ENCODE measurements around the gene AURKA.

Gene AURKA

GRCh38 chr20:56422076-56422823 lies 30.2 kb upstream of the AURKA start:
- TF ChIP-seq EGR1 (IDR thresholded peaks at IDR 0.05): no peak
- TF ChIP-seq RAD21 (IDR thresholded peaks at IDR 0.05; ENCODE audit: low read depth): no peak
- no peak for TF ChIP-seq ZBTB7A (IDR thresholded peaks at IDR 0.05; ENCODE audit: low read depth)
- TF ChIP-seq TAF1 (IDR thresholded peaks at IDR 0.05; ENCODE audit: low read depth): no peak
- no peak for TF ChIP-seq USF1 (IDR thresholded peaks at IDR 0.05)
- no peak for TF ChIP-seq EP300 (IDR thresholded peaks at IDR 0.05; ENCODE audit: borderline replicate concordance)
- TF ChIP-seq TCF12 (IDR thresholded peaks at IDR 0.05; ENCODE audit: low read depth): no peak
- no peak for TF ChIP-seq TEAD4 (IDR thresholded peaks at IDR 0.05)
- TF ChIP-seq MAX (IDR thresholded peaks at IDR 0.05): no peak
- no peak for TF ChIP-seq YY1 (IDR thresholded peaks at IDR 0.05; ENCODE audit: low read depth)
- TF ChIP-seq NFIC (IDR thresholded peaks at IDR 0.05): no peak
- no peak for TF ChIP-seq CEBPB (IDR thresholded peaks at IDR 0.05)
- no peak for TF ChIP-seq CREB1 (IDR thresholded peaks at IDR 0.05; ENCODE audit: low read depth)

- TF ChIP-seq CREB1 (IDR thresholded peaks at IDR 0.05; ENCODE audit: low read depth) (no peak), EP300 (IDR thresholded peaks at IDR 0.05; ENCODE audit: borderline replicate concordance) (no peak), RAD21 (IDR thresholded peaks at IDR 0.05; ENCODE audit: low read depth) (no peak), USF1 (IDR thresholded peaks at IDR 0.05) (no peak), EGR1 (IDR thresholded peaks at IDR 0.05) (no peak), MAX (IDR thresholded peaks at IDR 0.05) (no peak), TAF1 (IDR thresholded peaks at IDR 0.05; ENCODE audit: low read depth) (no peak), TEAD4 (IDR thresholded peaks at IDR 0.05) (no peak), YY1 (IDR thresholded peaks at IDR 0.05; ENCODE audit: low read depth) (no peak), TCF12 (IDR thresholded peaks at IDR 0.05; ENCODE audit: low read depth) (no peak), CEBPB (IDR thresholded peaks at IDR 0.05) (no peak)
Measured at GRCh38 chr20:56420940-56421688, 29.1 kb upstream of the AURKA start.

- TF ChIP-seq TAF1 (IDR thresholded peaks at IDR 0.05; ENCODE audit: low read depth): no peak
- no peak for TF ChIP-seq CEBPB (IDR thresholded peaks at IDR 0.05)
- TF ChIP-seq REST (IDR thresholded peaks at IDR 0.05; ENCODE audit: low read depth): no peak
- no peak for TF ChIP-seq FOXM1 (IDR thresholded peaks at IDR 0.05; ENCODE audit: borderline replicate concordance, low read depth)
- no peak for TF ChIP-seq RAD21 (IDR thresholded peaks at IDR 0.05; ENCODE audit: low read depth)
Measured at GRCh38 chr20:56420028-56420427, 28.0 kb upstream of the AURKA start.

GRCh38 chr20:56418385-56418861 lies 26.4 kb upstream of the AURKA start:
- TF ChIP-seq TCF12 (IDR thresholded peaks at IDR 0.05; ENCODE audit: low read depth) (no peak), CEBPB (IDR thresholded peaks at IDR 0.05) (no peak), MAX (IDR thresholded peaks at IDR 0.05) (no peak), ZBTB7A (IDR thresholded peaks at IDR 0.05; ENCODE audit: low read depth) (no peak)

- TF ChIP-seq TAF1 (IDR thresholded peaks at IDR 0.05; ENCODE audit: low read depth): no peak
Measured at GRCh38 chr20:56417911-56418310, 25.9 kb upstream of the AURKA start.

GRCh38 chr20:56417402-56417801 lies 25.4 kb upstream of the AURKA start:
- TF ChIP-seq EP300 (IDR thresholded peaks at IDR 0.05; ENCODE audit: borderline replicate concordance) (no peak), ZBTB7A (IDR thresholded peaks at IDR 0.05; ENCODE audit: low read depth) (no peak), FOXM1 (IDR thresholded peaks at IDR 0.05; ENCODE audit: borderline replicate concordance, low read depth) (no peak), NFIC (IDR thresholded peaks at IDR 0.05) (no peak), CEBPB (IDR thresholded peaks at IDR 0.05) (no peak), TCF12 (IDR thresholded peaks at IDR 0.05; ENCODE audit: low read depth) (no peak), MAX (IDR thresholded peaks at IDR 0.05) (no peak), EGR1 (IDR thresholded peaks at IDR 0.05) (no peak), USF1 (IDR thresholded peaks at IDR 0.05) (no peak), YY1 (IDR thresholded peaks at IDR 0.05; ENCODE audit: low read depth) (no peak), CREB1 (IDR thresholded peaks at IDR 0.05; ENCODE audit: low read depth) (no peak), TEAD4 (IDR thresholded peaks at IDR 0.05) (no peak), RAD21 (IDR thresholded peaks at IDR 0.05; ENCODE audit: low read depth) (no peak), REST (IDR thresholded peaks at IDR 0.05; ENCODE audit: low read depth) (no peak), TAF1 (IDR thresholded peaks at IDR 0.05; ENCODE audit: low read depth) (no peak)

Measured in Ishikawa (cell line).